Transverse colon (tissue), 3 donors: ENCODE data around the gene KHDC1.

Source experiments
- EP300 ChIP-seq: sonication (generic); formaldehyde crosslinking; IDR thresholded peaks from one replicate; pipeline ENCODE4 v1.6.1; 2017; ENCODE audit warnings: antibody characterized with exemption, low read depth
- POLR2A ChIP-seq: fragments of 450-650 bp; IDR thresholded peaks from one replicate; pipeline ENCODE4 v1.6.1; 2016; ENCODE audit warnings: antibody characterized with exemption, mild to moderate bottlenecking, moderate library complexity
- TF ChIP-seq, protein P1 (sequence below), 5 experiments: fragments of 200-600 bp in 3 of 5; fragments of 450-650 bp in 2 of 5; sonication (generic) in 3 of 5; IDR thresholded peaks; 1 replicate in 2 of 5; 2 replicates in 3 of 5; pipeline ENCODE4 v1.5.1; 2016 to 2017; ENCODE audit warnings: antibody characterized with exemption in 5 of 5, inconsistent platforms in 3 of 5, mild to moderate bottlenecking in 2 of 5, moderate library complexity in 1 of 5

DNA sequence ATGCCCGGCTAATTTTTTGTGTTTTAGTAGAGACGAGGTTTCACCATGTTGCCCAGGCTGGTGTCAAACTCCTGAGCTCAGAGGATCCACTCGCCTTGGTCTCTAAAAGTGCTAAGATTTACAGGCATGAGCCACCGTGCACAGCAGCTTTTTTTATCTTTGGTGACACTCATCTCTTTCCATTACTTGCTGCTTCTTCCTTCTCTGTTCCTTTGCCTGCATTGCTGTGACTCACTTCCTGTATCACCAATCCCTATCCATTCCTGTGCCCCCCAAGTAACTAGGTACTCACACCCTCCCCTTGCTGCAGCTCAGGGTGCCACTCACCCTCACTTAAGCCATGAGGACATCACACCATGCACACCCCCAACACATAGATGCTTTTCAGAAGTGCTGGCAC, 62.3 kb downstream of the KHDC1 start:
- TF ChIP-seq, protein P1, sequence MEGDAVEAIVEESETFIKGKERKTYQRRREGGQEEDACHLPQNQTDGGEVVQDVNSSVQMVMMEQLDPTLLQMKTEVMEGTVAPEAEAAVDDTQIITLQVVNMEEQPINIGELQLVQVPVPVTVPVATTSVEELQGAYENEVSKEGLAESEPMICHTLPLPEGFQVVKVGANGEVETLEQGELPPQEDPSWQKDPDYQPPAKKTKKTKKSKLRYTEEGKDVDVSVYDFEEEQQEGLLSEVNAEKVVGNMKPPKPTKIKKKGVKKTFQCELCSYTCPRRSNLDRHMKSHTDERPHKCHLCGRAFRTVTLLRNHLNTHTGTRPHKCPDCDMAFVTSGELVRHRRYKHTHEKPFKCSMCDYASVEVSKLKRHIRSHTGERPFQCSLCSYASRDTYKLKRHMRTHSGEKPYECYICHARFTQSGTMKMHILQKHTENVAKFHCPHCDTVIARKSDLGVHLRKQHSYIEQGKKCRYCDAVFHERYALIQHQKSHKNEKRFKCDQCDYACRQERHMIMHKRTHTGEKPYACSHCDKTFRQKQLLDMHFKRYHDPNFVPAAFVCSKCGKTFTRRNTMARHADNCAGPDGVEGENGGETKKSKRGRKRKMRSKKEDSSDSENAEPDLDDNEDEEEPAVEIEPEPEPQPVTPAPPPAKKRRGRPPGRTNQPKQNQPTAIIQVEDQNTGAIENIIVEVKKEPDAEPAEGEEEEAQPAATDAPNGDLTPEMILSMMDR (IDR thresholded peaks at IDR 0.05): no peak
- TF ChIP-seq EP300 (no peak), POLR2A (no peak)
